HCT116 (cell line): ENCODE data around the gene TCEAL4. TPM values are rescaled to one million over a fixed set of nuclear protein-coding genes. Genes with fewer than 3 reads are reported as not detected.

ENCODE experiments used
- ATAC-seq: fragments of 200-7000 bp; cut with Tn5 transposase; 2 replicates; pipeline ENCODE4 v1.9.1; 2020; ENCODE audit warnings: mild to moderate bottlenecking, moderate library complexity
- BruUV-seq: library from RNA; stranded (reverse); fragments of 400-500 nt; replicated peaks from 2 replicates; lab custom pipeline; 2021; lab: Mats Ljungman, UMichigan
- CTCF ChIA-PET: fragments of 300-600 bp; sonication (Branson Sonifier 250); formaldehyde crosslinking; loops from one replicate; lab custom pipeline; 2021; ENCODE audit warnings: antibody characterized with exemption; lab: Charles Lee
- POLR2A ChIA-PET: fragments of 300-600, 350-600 bp; sonication (Branson Sonifier 250); formaldehyde crosslinking; loops from one replicate; lab custom pipeline; 2021; ENCODE audit warnings: antibody characterized with exemption; lab: Charles Lee
- RAD21 ChIA-PET, 2 experiments: fragments of 300-600 bp; sonication (Branson Sonifier 250); formaldehyde crosslinking; loops; one replicate each; lab custom pipeline; 2023; ENCODE audit warnings: low total read pairs in 2 of 2; ENCODE audit not compliant: uncharacterized antibody in 2 of 2, unreplicated experiment in 2 of 2, low non-redundant PET in 1 of 2; lab: Charles Lee
- DNase-seq: peaks from one replicate; pipeline ENCODE4 v3.0.0-alpha.2; 2010; ENCODE audit warnings: low read depth, low spot score
- H2AFZ ChIP-seq: fragments of 200-600 bp; shearing (Covaris generic), sonication (generic); 2 replicates; pipeline ENCODE4 v1.6.1; 2017; ENCODE audit warnings: low read depth, mixed run types, mixed read lengths, antibody characterized with exemption, low read length; ENCODE audit not compliant: poor library complexity, severe bottlenecking
- H3K27ac ChIP-seq: 2 replicates; pipeline ENCODE4 v1.5.1; 2012; ENCODE audit warnings: low read depth, low read length
- H3K27me3 ChIP-seq: fragments of 200-600 bp; sonication (generic); 2 replicates; pipeline ENCODE4 v1.6.1; 2016; ENCODE audit warnings: mixed run types, low read length, mixed read lengths; ENCODE audit not compliant: insufficient read depth
- H3K36me3 ChIP-seq, 2 experiments: fragments of 200-500 bp in 1 of 2; fragments of 200-600 bp in 1 of 2; sonication (Bioruptor generic) in 1 of 2; sonication (generic) in 1 of 2; 2 replicates each; pipeline versions ENCODE4 v1.5.1 to v1.6.1; 2014 to 2016; ENCODE audit warnings: low read length in 2 of 2, inconsistent platforms in 1 of 2, mixed read lengths in 1 of 2, mixed run types in 1 of 2; ENCODE audit not compliant: insufficient read depth in 2 of 2, control insufficient read depth in 1 of 2
- H3K4me1 ChIP-seq, 2 experiments: fragments of 200-600 bp in 1 of 2; sonication (generic) in 1 of 2; 2 replicates each; pipeline versions ENCODE4 v1.5.1 to v1.6.1; 2012 to 2017; ENCODE audit warnings: low read length in 2 of 2, inconsistent platforms in 1 of 2, mild to moderate bottlenecking in 1 of 2, mixed read lengths in 1 of 2, mixed run types in 1 of 2, moderate library complexity in 1 of 2; ENCODE audit not compliant: insufficient read depth in 2 of 2, control insufficient read depth in 1 of 2
- H3K4me2 ChIP-seq: fragments of 200-600 bp; sonication (generic); 2 replicates; pipeline ENCODE4 v1.6.1; 2017; ENCODE audit warnings: mixed run types, low read length, mixed read lengths
- H3K4me3 ChIP-seq, 2 experiments: fragments of 200-600 bp in 1 of 2; sonication (generic) in 1 of 2; replicated peaks in 1 of 2; 2 replicates each; pipeline ENCODE4 v1.5.1; 2011 to 2016; ENCODE audit warnings: low read length in 2 of 2, control low read depth in 1 of 2, low read depth in 1 of 2, mild to moderate bottlenecking in 1 of 2, mixed read lengths in 1 of 2, mixed run types in 1 of 2
- H3K79me2 ChIP-seq: fragments of 200-600 bp; sonication (generic); 2 replicates; pipeline ENCODE4 v1.6.1; 2017; ENCODE audit warnings: mild to moderate bottlenecking, mixed run types, low read length, moderate library complexity, mixed read lengths; ENCODE audit not compliant: insufficient read depth
- H3K9ac ChIP-seq: fragments of 200-600 bp; sonication (generic); 2 replicates; pipeline ENCODE4 v1.6.1; 2016; ENCODE audit warnings: low read length, mixed read lengths
- H3K9me2 ChIP-seq: fragments of 200-600 bp; sonication (generic), shearing (Covaris generic); 2 replicates; pipeline ENCODE4 v1.6.1; 2017; ENCODE audit warnings: mixed run types, mild to moderate bottlenecking, moderate library complexity; ENCODE audit not compliant: insufficient read depth
- H3K9me3 ChIP-seq, 2 experiments: fragments of 200-500 bp in 1 of 2; fragments of 200-600 bp in 1 of 2; sonication (Bioruptor generic) in 1 of 2; sonication (generic) in 1 of 2; 2 replicates each; pipeline ENCODE4 v1.6.1; 2014 to 2017; ENCODE audit warnings: low read length in 2 of 2, mixed read lengths in 2 of 2, inconsistent platforms in 1 of 2, low read depth in 1 of 2, mild to moderate bottlenecking in 1 of 2, mixed run types in 1 of 2, moderate library complexity in 1 of 2; ENCODE audit not compliant: control insufficient read depth in 1 of 2, insufficient read depth in 1 of 2
- H4K20me1 ChIP-seq: fragments of 200-600 bp; sonication (generic), shearing (Covaris generic); 2 replicates; pipeline ENCODE4 v1.6.1; 2017; ENCODE audit warnings: mixed run types, mild to moderate bottlenecking, moderate library complexity; ENCODE audit not compliant: insufficient read depth
- CBX3 ChIP-seq: IDR thresholded peaks from 2 replicates; pipeline ENCODE4 v1.6.1; 2012; ENCODE audit warnings: low read depth
- EGR1 ChIP-seq: IDR thresholded peaks from 2 replicates; pipeline ENCODE4 v1.6.1; 2012; ENCODE audit warnings: low read depth
- EZH2phosphoT487 ChIP-seq: fragments of 200-600 bp; IDR thresholded peaks from 2 replicates; pipeline ENCODE4 v1.6.1; 2018; ENCODE audit warnings: antibody characterized with exemption, borderline replicate concordance
- JUND ChIP-seq: IDR thresholded peaks from 2 replicates; pipeline ENCODE4 v1.6.1; 2012
- POLR2AphosphoS5 ChIP-seq: IDR thresholded peaks from 2 replicates; pipeline ENCODE4 v1.6.1; 2011; ENCODE audit warnings: mild to moderate bottlenecking, low read depth, low read length, moderate library complexity
- REST ChIP-seq: IDR thresholded peaks from 2 replicates; pipeline ENCODE4 v1.6.1; 2012; ENCODE audit warnings: low read depth
- ZFX ChIP-seq: fragments of 450-650 bp; IDR thresholded peaks from 2 replicates; pipeline ENCODE4 v1.6.1; 2017
- intact Hi-C: fragments of 100-400 bp; cut with micrococcal nuclease; formaldehyde crosslinking; loops from 2 replicates; pipeline ENCODE4 v1.10.0; 2022
- total RNA-seq: library from RNA; stranded (reverse); gene quantifications from one replicate; pipeline ENCODE4 v1.2.1, GENCODE V29; 2021; ENCODE audit not compliant: unreplicated experiment

The TCEAL4 gene
- total RNA-seq, 1 experiment from 2014 or later, result 23.5 TPM

DNA sequence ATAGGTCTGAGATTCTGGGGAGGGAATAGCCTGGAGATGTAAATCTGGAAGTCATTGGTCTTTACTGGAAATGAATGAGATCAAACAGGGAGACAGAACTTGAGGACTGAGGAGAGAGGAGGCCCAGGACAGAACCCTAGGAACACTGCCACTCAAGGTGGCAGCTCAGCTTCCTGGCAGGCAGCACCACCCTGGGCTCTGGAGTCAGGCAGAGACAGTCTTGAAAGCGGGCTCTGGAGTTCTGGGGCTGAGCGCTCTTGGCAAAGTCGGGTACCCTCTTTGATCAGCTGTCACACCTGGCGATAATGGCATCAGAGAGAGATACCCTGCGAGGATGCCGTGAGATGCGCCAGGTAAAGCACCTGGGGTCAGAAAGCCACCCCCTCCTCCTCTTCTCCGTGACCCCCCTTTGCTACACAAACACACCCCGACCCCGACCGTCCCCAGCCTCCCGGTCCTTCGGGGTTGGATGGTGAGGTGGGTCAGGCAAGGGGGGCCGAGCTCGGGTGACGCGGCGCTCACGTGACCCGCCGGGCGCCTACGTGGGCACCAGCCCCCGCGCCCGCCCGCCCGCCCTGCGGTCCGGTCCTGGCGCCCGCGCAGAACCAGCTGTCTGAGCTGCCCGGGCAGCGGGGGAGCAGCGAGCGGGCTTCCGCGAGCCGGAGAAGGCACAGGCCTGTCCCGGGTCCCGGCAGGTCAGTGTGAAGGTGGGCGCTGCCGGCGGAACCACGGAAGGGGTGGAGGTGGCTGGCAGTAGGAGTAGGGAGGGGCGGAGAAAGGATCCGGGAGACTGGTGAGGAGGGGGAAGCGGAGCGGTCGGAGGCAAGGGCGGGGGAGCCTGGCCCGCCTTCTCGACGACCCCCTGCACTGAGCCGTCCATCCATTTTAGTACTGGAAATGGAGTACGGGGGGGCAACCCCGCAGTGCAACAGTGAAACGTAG is 22.3 kb downstream of the TCEAL4 start, which contains the start of gene TCEAL3 (continued):
- TF ChIP-seq REST, result no peak
- no peak for TF ChIP-seq POLR2AphosphoS5

DNA sequence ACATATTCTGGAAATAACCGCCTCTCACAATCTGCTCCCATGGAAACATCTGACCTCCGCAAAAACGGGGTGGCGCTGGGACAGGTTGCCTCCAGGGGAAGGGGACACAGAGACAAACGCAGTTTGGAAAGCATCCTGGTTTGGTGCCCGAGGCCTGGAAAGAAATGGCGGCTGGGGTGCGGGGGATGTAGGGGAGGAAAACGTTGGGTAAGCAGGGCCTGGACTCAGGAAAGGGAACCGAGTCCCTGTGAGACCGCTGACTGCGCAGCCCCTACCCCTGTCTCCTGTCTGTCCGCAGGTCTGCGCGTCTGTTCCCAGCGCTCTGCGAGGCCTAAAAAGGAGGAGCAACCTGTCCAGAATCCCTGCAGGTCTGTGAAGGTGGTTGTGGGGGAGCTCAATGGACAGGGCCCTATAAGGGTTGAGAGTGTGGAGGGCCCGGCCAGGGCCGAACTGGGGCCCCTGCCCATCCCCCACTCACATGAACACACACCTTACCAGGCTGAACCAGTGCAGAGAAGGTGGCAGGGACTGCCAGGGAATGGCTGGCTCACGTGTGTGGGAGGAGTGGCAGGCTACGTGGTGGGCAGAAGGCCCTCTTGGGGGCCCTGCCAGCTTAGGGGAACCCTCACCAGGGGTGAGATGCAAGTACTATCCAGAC is 23.1 kb downstream of the TCEAL4 start:
- POLR2A ChIA-PET, result no interaction called here
- CTCF ChIA-PET, result no interaction called here
- BruUV-seq, result no TSS peak
- RAD21 ChIA-PET, result no interaction called here
- H3K36me3 ChIP-seq, result no peaks in the 10 kb centered on the region
- no peak for ATAC-seq
- no peaks in the 10 kb centered on the region for H3K4me1 ChIP-seq
- no peaks in the 10 kb centered on the region for H3K27me3 ChIP-seq
- intact Hi-C loops, result no loop called here
- H3K4me2 ChIP-seq, result no peak overlapping the region
- no peak overlapping the region for H3K27ac ChIP-seq
- no peaks in the 10 kb centered on the region for H3K9me2 ChIP-seq
- H2AFZ ChIP-seq, result no peak overlapping the region
- no peak overlapping the region for H3K9ac ChIP-seq
- no peaks in the 10 kb centered on the region for H4K20me1 ChIP-seq
- no peak for TF ChIP-seq CBX3
- TF ChIP-seq ZFX, result no peak
- TF ChIP-seq EZH2phosphoT487, result no peak
- TF ChIP-seq JUND, result no peak
- TF ChIP-seq EGR1, result no peak
- DNase-seq, result no peak
- H3K79me2 ChIP-seq, result no peaks in the 10 kb centered on the region
- no peaks in the 10 kb centered on the region for H3K9me3 ChIP-seq
- H3K4me3 ChIP-seq, result no peak overlapping the region
